NT2/D1 (cell line): ENCODE data around the gene MAJIN.
A peak's percentile ranks its signal among the peaks of the same experiment; 100 is the strongest.

Source experiments
- DNase-seq: peaks from one replicate; pipeline ENCODE4 v3.0.0-alpha.2; 2011; ENCODE audit warnings: low read depth, low spot score
- H3K27me3 ChIP-seq: 2 replicates; pipeline ENCODE4 v1.6.0; 2011; ENCODE audit warnings: mild to moderate bottlenecking; ENCODE audit not compliant: insufficient read length, insufficient read depth
- H3K36me3 ChIP-seq: 2 replicates; pipeline ENCODE4 v1.6.1; 2011; ENCODE audit warnings: mild to moderate bottlenecking, low read length, mixed read lengths; ENCODE audit not compliant: insufficient read depth, insufficient read length
- H3K4me1 ChIP-seq: 2 replicates; pipeline ENCODE4 v1.5.1; 2011; ENCODE audit not compliant: insufficient read depth, insufficient read length
- H3K4me3 ChIP-seq: 2 replicates; pipeline ENCODE4 v1.5.1; 2011; ENCODE audit warnings: low read depth; ENCODE audit not compliant: insufficient read length
- H3K9ac ChIP-seq: 2 replicates; pipeline ENCODE4 v1.6.0; 2011; ENCODE audit warnings: low read depth; ENCODE audit not compliant: insufficient read length
- H3K9me3 ChIP-seq: 2 replicates; pipeline ENCODE4 v1.5.1; 2011; ENCODE audit warnings: mild to moderate bottlenecking, low read length; ENCODE audit not compliant: insufficient read depth
- SUZ12 ChIP-seq: IDR thresholded peaks from 2 replicates; pipeline ENCODE4 v1.6.1; 2011; ENCODE audit not compliant: insufficient read length, insufficient read depth; ENCODE audit errors: extremely low read depth
- YY1 ChIP-seq: IDR thresholded peaks from 2 replicates; pipeline ENCODE4 v1.6.1; 2011; ENCODE audit not compliant: insufficient read length, insufficient read depth
- ZNF274 ChIP-seq: IDR thresholded peaks from 2 replicates; pipeline ENCODE4 v1.6.1; 2011; ENCODE audit warnings: mild to moderate bottlenecking, low read depth, low read length

Gene MAJIN

GRCh38 chr11:64971421-64972233 is at the start of gene MAJIN:
Gene MAJIN (minus strand): TSS chr11:64972108. CDS start chr11:64959405, 12,703 bp downstream.
- no peak for DNase-seq
- no peak within 1 kb of the TSS for H3K4me3 ChIP-seq

GRCh38 chr11:65021509-65021908 is 49.6 kb upstream of the MAJIN start:
- Histone ChIP-seq H3K9ac (no peak overlapping the region), H3K36me3 (peaks cover 41% of the 10 kb centered on the region)

More at GRCh38 chr11:64971421-64972233, at the start of gene MAJIN:
- TF ChIP-seq ZNF274: no peak
- no peak for TF ChIP-seq SUZ12
- no peak for TF ChIP-seq YY1
- Histone ChIP-seq H3K9me3 (no peaks in the 10 kb centered on the region), H3K4me1 (no peaks in the 10 kb centered on the region), H3K9ac (no peak within 1 kb of the TSS), H3K36me3 (no peaks in the 10 kb centered on the region), H3K27me3 (no peaks in the 10 kb centered on the region)

GRCh38 chr11:65021003-65021402 is 49.1 kb upstream of the MAJIN start:
- H3K36me3 ChIP-seq: peaks cover 45% of the 10 kb centered on the region

More at GRCh38 chr11:65021509-65021908, 49.6 kb upstream of the MAJIN start:
- TF ChIP-seq ZNF274 (no peak), YY1 (no peak), SUZ12 (no peak)
- H3K27me3 ChIP-seq: no peaks in the 10 kb centered on the region
- no peak for DNase-seq
- H3K9me3 ChIP-seq: peaks cover 16% of the 10 kb centered on the region; the same call in 1 of the 2 replicates
- H3K4me3 ChIP-seq: no peak overlapping the region
- H3K4me1 ChIP-seq: peaks cover 3% of the 10 kb centered on the region

GRCh38 chr11:65019824-65020223 is 47.9 kb upstream of the MAJIN start:
- peaks cover 30% of the 10 kb centered on the region; the same call in 1 of the 2 replicates for H3K9me3 ChIP-seq
- no peak overlapping the region for H3K4me3 ChIP-seq
- H3K9ac ChIP-seq: no peak overlapping the region
- no peaks in the 10 kb centered on the region for H3K27me3 ChIP-seq
- no peak for DNase-seq
- TF ChIP-seq ZNF274 (no peak), SUZ12 (no peak), YY1 (no peak)
- H3K4me1 ChIP-seq: peaks cover 3% of the 10 kb centered on the region
- H3K36me3 ChIP-seq: peaks cover 45% of the 10 kb centered on the region

More at GRCh38 chr11:65021003-65021402, 49.1 kb upstream of the MAJIN start:
- Histone ChIP-seq H3K9me3 (peaks cover 20% of the 10 kb centered on the region; the same call in 1 of the 2 replicates), H3K27me3 (no peaks in the 10 kb centered on the region), H3K9ac (no peak overlapping the region), H3K4me1 (peaks cover 3% of the 10 kb centered on the region), H3K4me3 (no peak overlapping the region)
- TF ChIP-seq ZNF274: no peak
- TF ChIP-seq SUZ12: no peak
- TF ChIP-seq YY1: no peak
- no peak for DNase-seq

GRCh38 chr11:65017937-65018336 is 46.0 kb upstream of the MAJIN start:
- Histone ChIP-seq H3K27me3 (no peaks in the 10 kb centered on the region), H3K9me3 (peaks cover 37% of the 10 kb centered on the region; the same call in 1 of the 2 replicates), H3K36me3 (peaks cover 45% of the 10 kb centered on the region), H3K9ac (no peak overlapping the region), H3K4me3 (no peak overlapping the region), H3K4me1 (peaks cover 3% of the 10 kb centered on the region)
- DNase-seq: no peak
- TF ChIP-seq ZNF274: no peak
- TF ChIP-seq SUZ12: no peak
- TF ChIP-seq YY1: no peak

- no peak overlapping the region for H3K9ac ChIP-seq
- H3K27me3 ChIP-seq: no peaks in the 10 kb centered on the region
- TF ChIP-seq YY1 (no peak), ZNF274 (no peak), SUZ12 (no peak)
- DNase-seq: no peak
- H3K4me3 ChIP-seq: no peak overlapping the region
- H3K4me1 ChIP-seq: peaks cover 3% of the 10 kb centered on the region
- peaks cover 41% of the 10 kb centered on the region for H3K36me3 ChIP-seq
- peaks cover 48% of the 10 kb centered on the region; the same call in 1 of the 2 replicates for H3K9me3 ChIP-seq
These were observed 44.8 kb upstream of the MAJIN start for GRCh38 chr11:65016705-65017104.

- TF ChIP-seq ZNF274 (no peak), SUZ12 (no peak), YY1 (no peak)
- H3K4me1 ChIP-seq: peaks cover 3% of the 10 kb centered on the region
- peak overlapping the region; percentile 68 for H3K4me3 ChIP-seq
- H3K36me3 ChIP-seq: peaks cover 30% of the 10 kb centered on the region
- peaks cover 49% of the 10 kb centered on the region; the same call in 1 of the 2 replicates for H3K9me3 ChIP-seq
- peak overlapping the region; percentile 85 for H3K9ac ChIP-seq
- H3K27me3 ChIP-seq: no peaks in the 10 kb centered on the region
- no peak for DNase-seq
These were observed 42.9 kb upstream of the MAJIN start for GRCh38 chr11:65014726-65015227.
